ENCODE measurements around the gene INS.

INS gene

DNA sequence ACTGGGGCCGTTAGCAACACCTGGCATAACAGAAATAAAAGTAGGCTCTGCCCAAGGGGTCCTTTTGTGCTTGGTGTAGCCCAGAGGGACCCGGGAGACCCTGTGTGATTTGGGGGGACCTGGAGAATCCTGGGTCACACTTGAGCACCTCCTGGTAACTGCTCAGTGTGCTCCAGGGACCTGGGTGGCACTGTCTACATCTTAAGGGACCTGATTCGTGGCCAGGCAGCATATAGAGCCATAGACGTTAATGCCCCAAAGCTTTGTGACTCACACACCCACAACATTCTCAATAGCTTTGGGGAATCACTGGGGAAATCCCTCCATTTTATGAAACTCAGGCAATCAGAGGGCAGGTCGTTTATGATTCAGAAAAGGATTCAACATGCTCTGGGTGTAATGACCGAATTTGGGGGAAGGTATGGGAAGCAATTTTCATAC lies 18.2 kb downstream of the INS start:
- no peak for DNase-seq

GRCh38 chr11:2142300-2142759 lies 18.7 kb downstream of the INS start:
- DNase-seq, result no peak

GRCh38 chr11:2140411-2141400 lies 20.3 kb downstream of the INS start:
- DNase-seq, result no peak

DNA sequence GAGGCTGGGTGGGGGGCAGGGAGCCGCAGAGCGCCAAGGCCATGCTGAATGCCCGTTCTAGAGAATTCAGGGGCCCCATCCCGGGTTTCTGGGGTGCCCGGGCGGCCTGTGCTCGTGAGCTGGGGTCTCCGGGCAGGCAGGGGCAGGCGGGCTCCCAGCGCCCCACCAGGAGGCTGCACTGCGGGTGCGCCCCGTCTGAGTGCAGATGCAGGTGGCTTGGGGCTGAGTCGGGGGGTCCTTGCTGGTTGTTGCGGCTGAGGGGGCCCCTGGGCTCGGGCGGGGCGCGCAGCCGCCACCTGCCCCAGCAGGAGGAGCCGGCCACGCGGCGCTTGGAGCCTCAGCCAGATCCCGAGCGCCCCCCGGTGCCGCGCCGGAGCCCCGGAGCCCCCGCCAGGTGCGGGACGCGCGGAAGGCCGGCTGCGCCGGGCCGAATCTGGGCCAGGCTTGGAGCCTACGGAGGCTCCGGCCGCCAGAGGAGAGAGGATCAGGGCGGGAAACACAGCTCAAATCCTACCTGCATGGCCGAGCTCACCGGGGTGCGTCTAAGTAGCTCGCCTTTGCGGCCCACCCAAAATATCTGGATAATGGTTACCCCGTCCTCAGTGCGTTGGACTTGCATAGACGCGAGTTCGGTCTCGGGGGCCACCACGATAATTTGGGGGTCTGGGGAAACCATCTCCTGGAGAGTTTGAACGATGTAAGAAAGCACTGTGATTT lies 21.2 kb downstream of the INS start:
- peak; percentile 16 for DNase-seq

DNA sequence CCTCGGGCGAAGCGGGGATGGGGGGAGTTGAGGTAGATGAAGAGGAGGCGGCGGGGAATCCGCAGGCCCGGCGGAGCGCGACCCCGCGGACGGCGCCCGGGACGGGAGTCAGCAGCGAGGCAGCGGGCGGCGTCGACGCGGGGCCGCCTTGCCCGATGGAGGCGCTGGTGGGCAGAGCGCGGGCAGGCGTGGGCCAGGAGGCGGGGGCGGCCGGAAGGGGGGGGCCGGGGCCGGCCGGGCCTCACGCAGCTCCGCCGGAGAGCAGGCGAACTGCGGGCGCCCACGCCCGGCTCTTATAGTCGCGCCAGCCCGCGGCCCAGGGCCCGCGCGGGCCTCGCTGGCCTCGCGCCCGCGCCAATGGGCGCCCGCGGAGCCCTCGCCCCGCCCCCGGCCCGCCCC lies 21.9 kb downstream of the INS start, which contains the start of gene IGF2:
IGF2 (minus strand) TSS at position 267 of the 399 bp plus-strand sequence. CDS start 3,866 bp downstream, outside the sequence.
- peak; percentile 36 for DNase-seq

DNA sequence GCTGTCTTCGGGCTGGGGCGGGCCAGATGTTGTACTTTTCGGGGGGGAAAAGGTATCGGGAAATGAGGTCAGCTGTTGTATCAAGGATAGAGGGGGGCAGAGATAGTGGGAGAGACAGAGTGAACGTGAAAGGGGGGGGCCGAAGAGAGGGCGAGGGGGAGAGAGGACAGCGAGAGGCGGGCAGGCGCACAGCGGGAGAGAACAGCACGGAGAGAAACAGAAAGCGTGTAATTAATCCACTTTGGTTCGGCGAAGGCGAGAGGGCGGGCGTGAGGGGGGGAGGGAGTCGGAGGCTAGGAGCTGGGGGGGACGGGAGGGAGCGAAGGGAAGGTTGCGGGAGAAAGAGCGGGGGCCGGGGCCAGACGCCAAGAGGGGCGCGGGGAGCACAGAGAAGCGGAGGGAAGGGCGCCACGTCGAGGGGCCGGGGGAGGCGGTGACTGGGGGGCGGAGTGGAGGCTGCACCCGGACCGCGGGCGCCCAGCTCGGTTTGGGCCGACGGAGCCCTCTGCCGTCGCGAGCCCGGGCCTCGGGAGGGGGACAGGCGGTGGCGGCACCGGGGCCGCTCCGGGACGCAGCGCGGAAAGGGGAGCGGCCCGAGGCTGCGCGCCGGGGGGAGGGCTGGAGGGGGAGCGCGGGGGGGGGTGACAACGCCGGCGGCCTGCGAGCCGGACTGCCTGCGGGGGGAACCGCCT lies 22.4 kb downstream of the INS start:
- DNase-seq, result peak; percentile 57

DNA sequence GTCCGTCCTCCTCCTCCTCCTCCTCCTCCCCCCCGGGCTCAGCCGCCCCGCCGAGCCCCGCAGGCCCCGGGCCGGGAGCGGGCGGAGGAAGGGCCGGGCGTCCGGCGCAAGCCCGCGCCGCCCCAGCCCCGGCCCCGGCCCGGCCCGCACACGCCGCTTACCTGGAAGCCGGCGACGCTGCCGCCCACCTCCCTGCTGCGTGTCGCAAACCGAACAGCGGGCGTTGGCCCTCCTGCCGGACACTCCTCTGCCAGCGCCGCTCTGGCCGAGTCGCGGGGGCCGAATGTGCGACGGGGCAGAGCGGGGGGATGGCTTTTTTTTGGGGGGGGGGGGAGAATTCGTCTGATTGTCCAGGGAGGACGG lies 23.0 kb downstream of the INS start:
- no peak for DNase-seq

- DNase-seq, result peak; percentile 67
Observed at GRCh38 chr11:2137202-2138067, 23.6 kb downstream of the INS start.

GRCh38 chr11:2136952-2137201 lies 24.1 kb downstream of the INS start:
- no peak for DNase-seq

DNA sequence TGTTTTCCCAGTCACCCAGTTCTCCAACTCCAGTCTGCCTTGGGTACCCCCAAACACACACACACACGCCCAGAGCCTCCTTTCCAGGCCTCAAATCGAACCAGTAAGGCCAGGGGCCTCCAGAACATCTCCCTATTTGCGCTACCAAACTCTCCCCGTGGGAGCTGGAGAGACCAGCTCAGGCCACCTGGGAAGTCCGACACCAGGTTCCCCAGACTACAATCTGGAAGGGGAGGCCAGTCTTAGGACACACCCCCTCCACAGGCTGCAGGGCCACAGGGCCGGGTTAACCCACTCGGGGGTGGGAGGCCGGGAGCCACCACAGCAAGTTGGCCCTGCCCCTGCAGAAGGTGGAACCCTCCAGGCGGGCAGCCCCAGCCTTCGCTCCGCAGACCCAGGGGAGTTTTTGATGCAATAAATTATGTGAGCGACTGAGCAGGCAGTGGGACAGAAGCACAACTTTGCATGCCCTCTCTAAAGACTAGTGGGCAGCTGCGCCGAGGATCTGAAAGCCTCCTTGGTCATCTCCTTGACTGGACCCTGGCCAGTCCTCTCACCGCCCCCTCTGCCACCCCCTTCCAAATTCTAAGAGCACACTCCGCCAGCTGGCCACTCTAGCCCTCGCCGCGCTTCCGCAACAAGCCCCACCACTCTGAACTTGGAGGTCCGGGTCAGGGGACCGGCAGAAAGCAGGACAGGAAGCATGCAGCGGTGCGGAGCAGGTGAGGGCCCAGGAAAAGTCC lies 24.6 kb downstream of the INS start:
- DNase-seq, result no peak

- no peak for DNase-seq
Observed at GRCh38 chr11:2135648-2136201, 25.3 kb downstream of the INS start.

DNA sequence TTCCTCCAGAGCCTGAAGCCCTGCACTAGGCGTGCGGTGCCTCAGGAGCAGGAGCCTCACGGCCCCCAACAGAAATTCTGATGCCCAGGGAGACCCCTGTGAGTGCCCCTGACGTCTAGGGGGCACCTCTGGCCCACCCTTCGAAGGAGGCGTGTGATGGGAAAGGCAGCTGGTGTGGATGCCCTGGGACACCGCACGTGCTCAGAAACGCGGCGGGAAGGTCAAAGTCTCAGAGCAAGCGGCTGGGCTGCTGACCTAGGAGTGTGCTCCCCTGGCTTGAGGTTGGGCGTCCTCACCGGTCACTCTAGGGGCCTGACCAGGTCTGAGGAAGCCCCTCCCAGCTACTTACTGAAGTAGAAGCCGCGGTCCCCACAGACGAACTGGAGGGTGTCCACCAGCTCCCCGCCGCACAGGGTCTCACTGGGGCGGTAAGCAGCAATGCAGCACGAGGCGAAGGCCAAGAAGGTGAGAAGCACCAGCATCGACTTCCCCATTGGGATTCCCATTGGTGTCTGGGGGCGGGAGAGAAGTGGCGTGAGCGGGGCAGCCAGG lies 25.9 kb downstream of the INS start:
- DNase-seq, result no peak

DNA sequence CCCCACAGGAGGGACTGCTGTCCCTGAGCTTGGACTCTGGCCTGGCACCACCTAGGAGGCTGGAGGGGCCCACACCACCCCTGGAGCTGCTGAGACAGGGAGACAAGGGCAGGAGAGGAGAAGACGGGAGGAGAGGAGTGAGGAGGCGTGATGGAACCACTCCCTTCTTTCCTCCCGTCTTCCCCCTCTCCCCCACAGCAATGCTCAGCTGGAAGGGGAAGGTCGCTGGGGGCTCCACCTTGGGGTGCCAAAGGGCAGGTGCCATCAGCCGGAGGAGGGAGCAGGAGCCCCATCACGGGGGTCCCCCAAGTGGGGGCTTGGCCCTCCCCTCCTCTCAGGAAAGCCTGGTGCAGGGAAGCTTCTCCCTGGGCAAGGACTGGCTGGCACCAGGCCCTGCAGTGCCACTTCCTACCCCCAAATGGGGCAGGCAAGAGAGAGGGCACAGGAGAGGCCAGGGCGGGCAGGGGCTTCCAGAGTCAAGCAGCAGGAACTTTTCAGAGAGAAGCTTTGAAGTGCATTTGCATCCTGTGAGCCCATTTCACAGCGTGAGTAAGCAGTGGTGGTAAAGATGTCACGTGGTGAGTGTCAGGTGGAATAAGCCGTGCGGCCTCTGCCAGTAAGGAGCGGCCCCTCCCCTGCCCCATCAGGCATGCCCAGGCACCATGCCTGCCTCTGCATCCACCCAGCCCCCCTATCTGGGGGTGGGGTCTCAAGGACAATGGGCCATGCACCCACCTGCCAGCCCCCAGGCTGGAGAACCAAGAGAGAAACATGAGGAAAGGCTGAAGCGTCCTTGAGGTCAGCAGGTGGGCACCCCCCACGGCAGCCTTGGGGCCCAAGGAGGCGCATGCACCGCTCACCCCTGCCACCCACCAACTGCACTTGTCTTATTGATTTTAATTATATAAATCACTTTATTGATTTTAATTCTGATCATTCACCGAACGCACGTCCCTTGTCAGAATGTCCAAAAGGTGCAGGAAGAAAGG lies 26.7 kb downstream of the INS start:
- DNase-seq, result no peak

DNA sequence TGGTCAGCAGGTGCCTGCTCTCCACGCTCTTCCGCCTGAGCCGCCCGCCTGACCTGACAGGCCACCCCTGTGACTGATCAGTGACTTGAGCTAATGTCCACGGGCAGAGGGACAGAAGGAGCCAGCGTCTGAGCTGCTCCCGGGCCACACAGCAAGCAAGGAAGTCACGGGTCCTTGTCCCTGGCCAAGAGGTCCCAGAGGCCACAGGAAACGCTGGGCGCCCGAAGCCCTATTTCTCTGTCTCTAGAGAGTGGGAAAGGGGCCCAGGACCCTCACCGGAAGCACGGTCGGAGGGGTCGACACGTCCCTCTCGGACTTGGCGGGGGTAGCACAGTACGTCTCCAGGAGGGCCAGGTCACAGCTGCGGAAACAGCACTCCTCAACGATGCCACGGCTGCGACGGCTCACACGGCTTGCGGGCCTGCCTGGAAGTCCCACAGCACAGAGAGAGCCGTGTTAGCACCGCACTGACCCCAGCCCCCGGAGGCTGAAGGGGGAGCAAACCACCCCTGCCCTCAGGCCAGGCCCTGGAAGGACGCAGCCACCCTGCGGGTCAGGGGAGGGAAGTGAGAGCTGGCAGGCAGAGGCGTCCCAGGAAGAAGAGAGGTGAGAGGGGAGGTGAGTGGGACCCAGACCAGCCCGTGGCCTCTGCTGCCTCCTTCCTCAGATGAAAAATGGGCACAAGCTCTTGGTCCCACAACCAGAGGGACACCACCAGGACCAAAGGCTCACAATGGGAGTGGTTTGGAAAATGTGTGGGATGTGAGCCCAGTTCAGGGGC lies 27.6 kb downstream of the INS start:
- DNase-seq, result no peak

DNA sequence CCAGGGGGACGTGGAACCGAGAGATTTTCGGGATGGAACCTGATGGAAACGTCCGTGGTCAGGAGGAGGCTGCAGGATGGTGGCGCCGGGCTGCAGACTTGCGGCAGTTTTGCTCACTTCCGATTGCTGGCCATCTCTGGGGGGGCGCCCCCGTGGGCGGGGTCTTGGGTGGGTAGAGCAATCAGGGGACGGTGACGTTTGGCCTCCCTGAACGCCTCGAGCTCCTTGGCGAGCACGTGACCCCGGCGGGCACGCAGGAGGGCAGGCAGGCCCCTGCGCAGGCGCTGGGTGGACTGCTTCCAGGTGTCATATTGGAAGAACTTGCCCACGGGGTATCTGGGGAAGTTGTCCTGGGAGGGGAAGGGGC lies 28.2 kb downstream of the INS start:
- no peak for DNase-seq

GRCh38 chr11:2132246-2132645 lies 28.8 kb downstream of the INS start:
- no peak for DNase-seq

DNA sequence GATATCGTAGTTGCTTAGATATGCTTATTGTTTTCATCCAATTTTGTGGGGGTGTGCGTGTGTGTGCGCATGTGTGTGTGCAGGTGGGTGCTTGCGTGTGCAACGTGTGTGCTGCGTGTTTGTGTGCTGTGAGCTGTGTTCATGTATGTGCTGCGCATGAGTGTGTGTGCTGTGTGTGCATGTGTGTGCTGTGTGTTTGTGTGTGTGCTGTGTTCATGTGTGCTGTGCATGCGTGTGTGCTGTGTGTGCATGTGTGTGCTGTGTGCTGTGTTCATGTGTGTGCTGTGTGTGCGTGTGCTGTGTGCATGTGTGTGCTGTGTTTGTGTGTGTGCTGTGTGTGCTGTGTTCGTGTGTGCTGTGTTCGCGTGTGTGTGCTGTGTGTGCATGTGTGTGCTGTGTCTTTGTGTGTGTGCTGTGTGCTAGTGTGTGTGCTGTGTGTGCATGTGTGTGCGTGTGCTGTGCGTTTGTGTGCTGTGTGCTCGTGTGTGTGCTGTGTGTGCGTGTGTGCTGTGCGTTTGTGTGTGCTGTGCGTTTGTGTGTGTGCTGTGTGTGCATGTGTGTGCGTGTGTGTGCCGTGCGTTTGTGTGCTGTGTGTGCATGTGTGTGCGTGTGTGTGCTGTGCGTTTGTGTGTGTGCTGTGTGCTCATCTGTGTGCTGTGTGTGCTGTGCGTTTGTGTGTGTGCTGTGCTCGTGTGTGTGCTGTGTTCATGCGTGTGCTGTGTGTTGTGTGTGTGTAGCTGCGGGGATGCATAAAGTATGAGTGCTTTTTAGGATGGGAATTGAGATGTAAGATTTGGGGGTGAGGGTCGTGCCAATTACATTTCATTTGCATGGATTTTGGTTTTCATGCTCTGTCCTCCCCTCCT lies 29.4 kb downstream of the INS start:
- DNase-seq, result no peak

DNA sequence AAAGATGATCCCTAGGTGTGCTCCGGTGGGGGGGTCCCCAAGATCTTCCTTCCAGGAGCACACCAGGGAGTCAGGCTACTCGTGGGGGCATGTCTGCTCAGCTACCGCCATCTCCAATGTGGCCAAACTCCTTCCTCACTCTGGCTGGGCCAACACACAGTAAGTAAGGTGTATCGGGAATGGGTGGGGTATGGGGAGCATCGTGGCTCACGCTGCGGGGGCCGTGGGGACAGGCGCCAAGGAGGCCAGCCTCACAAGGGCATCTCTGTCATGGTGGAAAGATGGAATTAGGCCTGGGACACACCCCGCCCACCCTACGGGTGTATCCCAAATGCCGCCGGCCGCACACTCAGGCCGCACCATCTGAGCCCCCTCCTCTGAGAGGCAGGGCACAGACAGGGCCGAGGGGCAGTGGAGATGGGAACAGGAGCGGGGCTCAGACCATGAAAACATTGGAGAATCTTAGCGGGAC lies 30.1 kb downstream of the INS start:
- no peak for DNase-seq

All from COR-L47 (cell line).